GM23248 (cell line): ENCODE results near the gene LOXL4. TPM values are rescaled to one million over a fixed set of nuclear protein-coding genes. Genes with fewer than 3 reads are reported as not detected.
A peak's percentile ranks its signal among the peaks of the same experiment; 100 is the strongest.
"Not testable (repeated sequence)": the region's sequence is repeated elsewhere in the genome, so short reads cannot be mapped to it uniquely, and the experiment has no call there.

Source experiments
- DNase-seq: peaks from one replicate; pipeline ENCODE4 v3.0.0-alpha.2; 2015
- H2AFZ ChIP-seq: fragments of 200-600 bp; sonication (generic); 2 replicates; pipeline ENCODE4 v1.6.1; 2016; ENCODE audit warnings: antibody characterized with exemption
- H3F3A ChIP-seq: fragments of 200-600 bp; sonication (generic); 2 replicates; pipeline ENCODE4 v1.6.1; 2016; ENCODE audit warnings: mild to moderate bottlenecking, antibody characterized with exemption, mixed run types; ENCODE audit not compliant: insufficient read depth
- H3K27ac ChIP-seq: fragments of 200-600 bp; sonication (generic); 2 replicates; pipeline ENCODE4 v1.5.1; 2016; ENCODE audit warnings: mild to moderate bottlenecking
- H3K27me3 ChIP-seq: fragments of 200-600 bp; sonication (generic); replicated peaks from 2 replicates; pipeline ENCODE4 v1.6.1; 2016; ENCODE audit warnings: mild to moderate bottlenecking; ENCODE audit not compliant: insufficient read depth
- H3K36me3 ChIP-seq: fragments of 200-600 bp; sonication (generic); 2 replicates; pipeline ENCODE4 v1.6.1; 2016; ENCODE audit warnings: low read depth, mild to moderate bottlenecking
- H3K4me1 ChIP-seq: fragments of 200-600 bp; sonication (generic); 2 replicates; pipeline ENCODE4 v1.6.1; 2016; ENCODE audit warnings: mild to moderate bottlenecking; ENCODE audit not compliant: insufficient read depth
- H3K4me2 ChIP-seq: fragments of 200-600 bp; sonication (generic); one replicate; pipeline ENCODE4 v1.6.1; 2016; ENCODE audit warnings: mild to moderate bottlenecking; ENCODE audit not compliant: unreplicated experiment
- H3K4me3 ChIP-seq: fragments of 200-600 bp; sonication (generic); 2 replicates; pipeline ENCODE4 v1.5.1; 2016; ENCODE audit warnings: mild to moderate bottlenecking
- H3K79me2 ChIP-seq: fragments of 200-600 bp; sonication (generic); 2 replicates; pipeline ENCODE4 v1.6.1; 2016; ENCODE audit warnings: mild to moderate bottlenecking; ENCODE audit not compliant: insufficient read depth
- H3K9ac ChIP-seq: fragments of 200-600 bp; sonication (generic); 2 replicates; pipeline ENCODE4 v1.6.1; 2016; ENCODE audit warnings: mild to moderate bottlenecking
- H3K9me2 ChIP-seq: fragments of 200-600 bp; sonication (generic); 2 replicates; pipeline ENCODE4 v1.6.1; 2016; ENCODE audit warnings: mixed run types, mild to moderate bottlenecking, moderate library complexity; ENCODE audit not compliant: insufficient read depth
- H3K9me3 ChIP-seq: fragments of 200-600 bp; sonication (generic); one replicate; pipeline ENCODE4 v1.6.1; 2017; ENCODE audit warnings: low read depth
- H4K20me1 ChIP-seq: fragments of 200-600 bp; sonication (generic); 2 replicates; pipeline ENCODE4 v1.6.0; 2016; ENCODE audit not compliant: insufficient read depth
- EZH2 ChIP-seq: fragments of 200-600 bp; sonication (generic); IDR thresholded peaks from 2 replicates; pipeline ENCODE4 v1.6.1; 2018; ENCODE audit warnings: antibody characterized with exemption, mild to moderate bottlenecking; ENCODE audit not compliant: insufficient read depth, poor library complexity, severe bottlenecking
- EZH2phosphoT487 ChIP-seq: fragments of 200-600 bp; sonication (generic); IDR thresholded peaks from 2 replicates; pipeline ENCODE4 v1.6.1; 2018; ENCODE audit warnings: antibody characterized with exemption, moderate library complexity, mild to moderate bottlenecking, low read depth; ENCODE audit not compliant: insufficient read depth
- WGBS, 2 experiments: methylation state at CpG; one replicate each; pipeline ENCODE4 v1.1.6; 2015 to 2017; ENCODE audit warnings: low lambda C conversion rate in 2 of 2, low coverage in 1 of 2; ENCODE audit errors: missing lambda C conversion rate in 2 of 2; 5-methylcytosine and 5-hydroxymethylcytosine counted together
- in situ Hi-C: fragments of 300-500 bp; cut with MboI; formaldehyde crosslinking; loops from 2 replicates; pipeline ENCODE4 v1.15.0; 2020
- polyA plus RNA-seq: library from polyadenylated mRNA; unstranded; fragments of >200 nt; fragmentation: Nextera tagmentation; extraction: Ambion mirVana; gene quantifications from 2 replicates; pipeline ENCODE4 v1.2.1, GENCODE V29; 2016
- total RNA-seq: library from RNA; depleted of rRNA; stranded (reverse); fragments of >200 nt; shearing (Covaris generic); gene quantifications from 2 replicates; pipeline ENCODE4 v1.2.3, GENCODE V29; 2014

LOXL4 gene
- total and polyA plus RNA-seq, 2 experiments from 2014 or later, result 319 to 496 TPM

DNA sequence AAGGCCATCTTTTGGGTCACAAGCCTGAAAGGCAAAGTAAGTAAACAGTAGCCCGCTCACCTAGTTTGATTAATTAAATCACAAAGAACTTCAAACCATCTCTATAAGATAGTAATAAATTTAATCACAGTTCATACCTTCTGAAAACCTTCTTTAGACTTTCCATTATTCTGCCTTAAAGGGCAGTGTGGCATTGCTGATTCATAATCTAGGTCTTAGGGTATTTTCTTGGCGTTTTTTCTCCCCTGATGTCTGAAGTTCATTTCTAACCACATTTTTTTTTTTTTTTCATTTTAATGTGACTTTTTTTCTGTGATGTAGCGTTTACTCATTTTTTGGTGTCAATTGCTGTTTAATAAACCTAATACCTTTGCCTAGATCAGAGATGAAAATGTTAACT lies 27.5 kb downstream of the LOXL4 start:
- Histone ChIP-seq H3K36me3 (peaks cover 27% of the 10 kb centered on the region; the same call in 1 of the 2 replicates), H3K4me3 (no peak overlapping the region), H3K4me1 (peaks cover 7% of the 10 kb centered on the region), H3K27me3 (no peaks in the 10 kb centered on the region), H3K79me2 (no peaks in the 10 kb centered on the region), H3K9ac (no peak overlapping the region), H3K9me2 (no peaks in the 10 kb centered on the region), H3K4me2 (no peak overlapping the region), H3K27ac (no peak overlapping the region), H2AFZ (no peak overlapping the region), H3K9me3 (no peaks in the 10 kb centered on the region), H3F3A (peaks cover 10% of the 10 kb centered on the region), H4K20me1 (no peaks in the 10 kb centered on the region)
- no peak for DNase-seq
- 84 to 86% methylated on average over 3 of the region's 3 CpGs for WGBS, 2 experiments
- TF ChIP-seq EZH2 (no peak), EZH2phosphoT487 (no peak)
- in situ Hi-C loops, result loop anchor here (10.0 kb wide), 1 partner anchor 154 kb away; no protein-coding TSS in a partner anchor

DNA sequence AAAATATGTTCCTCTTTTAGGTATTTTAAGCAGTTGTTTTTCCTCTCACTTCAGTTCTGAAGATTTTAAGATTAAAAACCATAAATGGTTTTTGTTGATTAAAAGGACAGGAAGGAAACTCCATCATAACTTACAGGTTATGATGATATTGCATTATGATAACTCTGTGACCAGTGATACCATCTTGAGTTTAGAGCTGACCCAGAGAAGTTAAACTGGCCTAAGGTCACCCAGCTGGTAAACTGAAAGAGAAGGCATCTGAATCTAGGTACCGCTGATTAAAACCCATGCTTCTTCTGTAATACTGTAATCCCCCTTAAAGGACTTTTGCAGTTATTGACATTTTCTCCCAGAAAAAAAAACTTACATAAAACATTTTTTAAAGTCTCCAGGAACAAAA lies 29.6 kb downstream of the LOXL4 start:
- Histone ChIP-seq H3K4me2 (no peak overlapping the region), H3K4me3 (no peak overlapping the region), H3K4me1 (peaks cover 8% of the 10 kb centered on the region), H3K36me3 (peaks cover 31% of the 10 kb centered on the region), H3K9ac (no peak overlapping the region), H2AFZ (no peak overlapping the region), H3K79me2 (peaks cover 8% of the 10 kb centered on the region; the same call in 1 of the 2 replicates), H3K27me3 (no peaks in the 10 kb centered on the region), H3F3A (peaks cover 7% of the 10 kb centered on the region), H4K20me1 (no peaks in the 10 kb centered on the region), H3K27ac (no peak overlapping the region), H3K9me2 (no peaks in the 10 kb centered on the region), H3K9me3 (no peaks in the 10 kb centered on the region)
- no peak for TF ChIP-seq EZH2
- no peak for TF ChIP-seq EZH2phosphoT487
- WGBS, 2 experiments, result 97 to 100% methylated on average over 1 of the region's 1 CpG
- in situ Hi-C loops, result no loop called here
- no peak for DNase-seq

- no peak for TF ChIP-seq EZH2phosphoT487
- no peak for TF ChIP-seq EZH2
- in situ Hi-C loops, result no loop called here
- DNase-seq, result no peak
- Histone ChIP-seq H3K27me3 (no peaks in the 10 kb centered on the region), H3K9ac (no peak overlapping the region), H3F3A (peaks cover 7% of the 10 kb centered on the region), H3K4me1 (peaks cover 8% of the 10 kb centered on the region), H3K9me3 (no peaks in the 10 kb centered on the region), H3K4me2 (no peak overlapping the region), H2AFZ (no peak overlapping the region), H3K36me3 (peaks cover 36% of the 10 kb centered on the region), H3K4me3 (no peak overlapping the region), H3K27ac (no peak overlapping the region), H4K20me1 (no peaks in the 10 kb centered on the region), H3K79me2 (peaks cover 21% of the 10 kb centered on the region), H3K9me2 (no peaks in the 10 kb centered on the region)
- 73% methylated on average over 5 of the region's 5 CpGs for WGBS, 2 experiments
Measured at GRCh38 chr10:98236862-98237261, 31.1 kb downstream of the LOXL4 start.

DNA sequence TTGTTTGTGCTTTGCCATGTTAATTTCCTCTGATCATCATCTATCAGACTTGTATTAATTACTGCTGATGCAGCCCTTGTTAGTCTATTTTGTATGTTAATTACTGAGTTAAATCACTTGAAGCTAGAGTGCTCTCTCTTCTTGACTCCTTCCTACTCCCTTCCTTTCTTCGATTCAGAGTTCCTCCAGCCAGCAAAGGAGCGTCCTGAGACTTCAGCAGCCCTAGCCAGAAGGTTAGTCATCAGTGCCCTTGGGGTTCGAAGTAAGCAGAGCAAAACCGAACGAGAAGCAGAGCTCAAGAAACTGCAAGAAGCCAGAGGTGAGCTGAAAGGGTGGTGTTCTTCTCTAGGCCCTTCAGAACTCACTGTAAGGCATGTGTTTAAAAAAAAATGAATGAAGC lies 32.1 kb downstream of the LOXL4 start:
- Histone ChIP-seq H2AFZ (no peak overlapping the region), H3K27ac (no peak overlapping the region; the same call in 1 of the 2 replicates), H3K9me3 (no peaks in the 10 kb centered on the region), H3K4me1 (peaks cover 8% of the 10 kb centered on the region), H4K20me1 (no peaks in the 10 kb centered on the region), H3K4me3 (no peak overlapping the region), H3K79me2 (peaks cover 31% of the 10 kb centered on the region), H3F3A (peaks cover 7% of the 10 kb centered on the region; the same call in 1 of the 2 replicates), H3K9me2 (no peaks in the 10 kb centered on the region), H3K4me2 (no peak overlapping the region), H3K36me3 (peaks cover 41% of the 10 kb centered on the region), H3K9ac (no peak overlapping the region), H3K27me3 (no peaks in the 10 kb centered on the region)
- peak; percentile 69 for DNase-seq
- in situ Hi-C loops, result no loop called here
- WGBS, 2 experiments, result 23 to 24% methylated on average over 5 of the region's 5 CpGs
- TF ChIP-seq EZH2phosphoT487 (no peak), EZH2 (no peak)

DNA sequence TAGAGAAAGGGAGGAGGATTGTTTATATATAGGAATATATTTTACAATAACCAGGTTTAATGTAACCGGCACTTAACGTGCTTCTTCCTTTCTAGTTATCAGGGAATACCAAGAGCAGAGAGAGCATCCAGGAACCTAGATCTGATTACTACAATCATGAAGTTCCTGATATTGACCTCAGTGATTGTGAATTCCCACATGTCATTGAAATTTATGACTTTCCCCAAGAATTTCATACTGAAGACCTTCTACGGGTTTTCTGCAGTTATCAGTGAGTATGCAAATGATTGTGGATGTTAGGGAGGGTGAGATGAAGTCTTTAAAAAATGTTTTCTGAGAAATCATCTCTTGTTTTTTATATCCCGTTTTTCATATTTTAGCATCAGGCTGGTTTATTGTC lies 36.6 kb downstream of the LOXL4 start:
- no peak overlapping the region for H2AFZ ChIP-seq
- H3K9ac ChIP-seq, result no peak overlapping the region
- no peak for TF ChIP-seq EZH2phosphoT487
- no peak for TF ChIP-seq EZH2
- H3F3A ChIP-seq, result peaks cover 7% of the 10 kb centered on the region; the same call in 1 of the 2 replicates
- no peak overlapping the region for H3K4me2 ChIP-seq
- no peak for DNase-seq
- H3K79me2 ChIP-seq, result peaks cover 69% of the 10 kb centered on the region
- 95 to 96% methylated on average over 4 of the region's 4 CpGs for WGBS, 2 experiments
- no peaks in the 10 kb centered on the region for H3K9me3 ChIP-seq
- peaks cover 25% of the 10 kb centered on the region for H3K36me3 ChIP-seq
- no peaks in the 10 kb centered on the region for H3K9me2 ChIP-seq
- no peaks in the 10 kb centered on the region for H3K27me3 ChIP-seq
- in situ Hi-C loops, result no loop called here
- peaks cover 8% of the 10 kb centered on the region for H3K4me1 ChIP-seq
- no peak overlapping the region for H3K4me3 ChIP-seq
- no peaks in the 10 kb centered on the region; the same call in 1 of the 2 replicates for H4K20me1 ChIP-seq
- no peak overlapping the region for H3K27ac ChIP-seq

- WGBS, 2 experiments, result 86 to 95% methylated on average over 1 of the region's 1 CpG
- H3K9me2 ChIP-seq, DNase-seq, H3K9me3 ChIP-seq, H2AFZ ChIP-seq, H3K4me3 ChIP-seq, H3K27me3 ChIP-seq, in situ Hi-C loops, H3K9ac ChIP-seq, H3K27ac ChIP-seq, H4K20me1 ChIP-seq, H3K4me2 ChIP-seq: not testable (repeated sequence)
- peaks cover 11% of the 10 kb centered on the region for H3F3A ChIP-seq
- H3K79me2 ChIP-seq, result peaks cover 89% of the 10 kb centered on the region
- peaks cover 14% of the 10 kb centered on the region for H3K4me1 ChIP-seq
- peaks cover 10% of the 10 kb centered on the region; the same call in 1 of the 2 replicates for H3K36me3 ChIP-seq
Measured at GRCh38 chr10:98228266-98228665, 39.7 kb downstream of the LOXL4 start.

DNA sequence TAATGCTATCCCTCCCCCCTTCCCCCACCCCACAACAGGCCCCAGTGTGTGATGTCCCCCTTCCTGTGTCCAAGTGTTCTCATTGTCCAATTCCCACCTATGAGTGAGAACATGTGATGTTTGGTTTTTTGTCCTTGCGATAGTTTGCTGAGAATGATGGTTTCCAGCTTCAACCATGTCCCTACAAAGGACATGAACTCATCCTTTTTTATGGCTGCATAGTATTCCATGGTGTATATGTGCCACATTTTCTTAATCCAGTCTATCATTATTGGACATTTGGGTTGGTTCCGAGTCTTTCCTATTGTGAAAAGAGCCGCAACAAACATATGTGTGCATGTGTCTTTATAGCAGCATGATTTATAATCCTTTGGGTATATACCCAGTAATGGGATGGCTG lies 40.3 kb downstream of the LOXL4 start:
- H3K4me3 ChIP-seq, H3K9me2 ChIP-seq, in situ Hi-C loops, H3K27ac ChIP-seq, H3K27me3 ChIP-seq, H3K4me2 ChIP-seq, H2AFZ ChIP-seq, DNase-seq, H3K9ac ChIP-seq, H3K9me3 ChIP-seq, H4K20me1 ChIP-seq: not testable (repeated sequence)
- peaks cover 87% of the 10 kb centered on the region for H3K79me2 ChIP-seq
- peaks cover 12% of the 10 kb centered on the region for H3F3A ChIP-seq
- 93 to 100% methylated on average over 3 of the region's 3 CpGs for WGBS, 2 experiments
- peaks cover 14% of the 10 kb centered on the region for H3K4me1 ChIP-seq
- H3K36me3 ChIP-seq, result peaks cover 10% of the 10 kb centered on the region; the same call in 1 of the 2 replicates
